Type B pancreatic cell (in vitro differentiated cells): Measurements from ENCODE around the gene TP53I3. TPM values are rescaled to one million over a fixed set of nuclear protein-coding genes. Genes with fewer than 3 reads are reported as not detected.

ENCODE experiments used
- DNase-seq: peaks from one replicate; pipeline ENCODE4 v3.0.0; 2021; ENCODE audit warnings: mixed read lengths; ENCODE audit not compliant: unreplicated experiment; ENCODE audit errors: extremely low spot score
- H3K27ac Mint-ChIP-seq: 2 replicates; pipeline ENCODE4 v1.8.0; 2021; ENCODE audit warnings: mild to moderate bottlenecking, mixed read lengths
- H3K27me3 Mint-ChIP-seq: 2 replicates; pipeline ENCODE4 v1.8.0; 2021; ENCODE audit warnings: mixed read lengths
- H3K36me3 Mint-ChIP-seq: 2 replicates; pipeline ENCODE4 v1.8.0; 2021; ENCODE audit warnings: mixed read lengths
- H3K4me1 Mint-ChIP-seq: one replicate; pipeline ENCODE4 v1.8.0; 2021; ENCODE audit warnings: mixed read lengths; ENCODE audit not compliant: unreplicated experiment
- H3K4me3 Mint-ChIP-seq: 2 replicates; pipeline ENCODE4 v1.8.0; 2021; ENCODE audit warnings: mild to moderate bottlenecking, mixed read lengths
- H3K9me3 Mint-ChIP-seq: 2 replicates; pipeline ENCODE4 v1.8.0; 2021; ENCODE audit warnings: mixed read lengths
- CTCF ChIP-seq: fragments of 200-600 bp; sonication (generic); conservative IDR thresholded peaks from 2 replicates; pipeline ENCODE4 v1.5.0; 2021; ENCODE audit warnings: antibody characterized with exemption, mild to moderate bottlenecking
- long read RNA-seq: library from polyadenylated mRNA; unstranded; transcript quantifications from one replicate; pipeline ENCODE4 v2.0.0, GENCODE V29; 2020
- total RNA-seq: library from RNA; stranded (reverse); gene quantifications from 2 replicates; pipeline ENCODE4 v1.2.1, GENCODE V29; 2021; ENCODE audit warnings: low replicate concordance

Gene TP53I3, protein sequence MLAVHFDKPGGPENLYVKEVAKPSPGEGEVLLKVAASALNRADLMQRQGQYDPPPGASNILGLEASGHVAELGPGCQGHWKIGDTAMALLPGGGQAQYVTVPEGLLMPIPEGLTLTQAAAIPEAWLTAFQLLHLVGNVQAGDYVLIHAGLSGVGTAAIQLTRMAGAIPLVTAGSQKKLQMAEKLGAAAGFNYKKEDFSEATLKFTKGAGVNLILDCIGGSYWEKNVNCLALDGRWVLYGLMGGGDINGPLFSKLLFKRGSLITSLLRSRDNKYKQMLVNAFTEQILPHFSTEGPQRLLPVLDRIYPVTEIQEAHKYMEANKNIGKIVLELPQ
- 63.4 and 74.0 TPM in 2 replicates for total RNA-seq
- long read RNA-seq, transcript TP53I3-201 (5 exons, 1,998 nt), result minor isoform, 29 of 124 reads
- long read RNA-seq, transcript TP53I3-202 (6 exons, 1,635 nt), result major isoform, 70 of 124 reads
- long read RNA-seq, partial matches to known transcripts, result 4 of 124 reads
- long read RNA-seq, other reads (novel, unspliced or antisense), result 18 of 124 reads

DNA sequence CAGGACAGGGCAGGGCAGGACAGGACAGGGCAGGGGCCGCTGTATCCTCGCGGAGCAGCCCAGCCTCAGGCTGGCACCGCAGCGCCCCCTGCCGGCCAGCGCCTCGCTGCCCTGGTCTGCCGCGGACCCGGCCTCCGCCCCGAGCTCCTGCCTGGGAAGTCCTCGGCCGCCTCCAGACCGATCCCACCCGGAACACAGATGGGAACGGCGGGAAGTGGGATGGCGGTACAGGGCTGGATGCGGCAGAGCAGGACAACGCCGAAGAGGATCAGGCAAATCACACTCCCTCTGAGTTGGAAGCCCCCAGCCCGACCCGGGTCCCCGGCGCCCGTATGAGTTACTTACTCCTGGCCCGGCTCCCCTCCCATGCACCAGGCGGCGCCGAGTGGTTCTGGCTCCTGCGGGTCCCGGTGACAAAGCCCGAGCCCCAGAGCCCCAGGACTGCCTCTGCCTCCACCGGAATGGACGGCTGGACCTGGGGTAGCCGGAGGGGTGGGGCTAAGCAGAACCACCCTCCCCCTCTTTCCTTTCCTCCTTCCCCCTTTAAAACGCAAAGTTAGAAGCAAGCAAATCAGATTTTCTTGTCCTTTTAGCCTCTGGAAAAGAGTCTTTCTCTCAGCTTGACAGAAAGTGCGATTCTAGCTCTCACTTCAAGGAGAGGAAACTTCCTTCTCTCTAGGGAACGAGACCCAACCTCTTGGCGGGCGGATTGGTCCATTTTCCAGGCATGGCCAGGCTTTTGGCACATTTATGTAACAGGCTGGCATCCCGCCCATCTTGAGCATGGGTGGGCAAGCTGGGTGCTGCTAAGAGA, at the start of gene TP53I3:
Gene TP53I3, minus strand, starts transcription at position 449 of the 814 bp plus-strand sequence. CDS start 508 bp downstream, outside the sequence.
- Mint-ChIP-seq H3K36me3 (peaks cover 17% of the 10 kb centered on the region), H3K4me3 (peak within 1 kb of the TSS; percentile 96), H3K27me3 (no peaks in the 10 kb centered on the region), H3K9me3 (no peaks in the 10 kb centered on the region), H3K27ac (peak within 1 kb of the TSS; percentile 98), H3K4me1 (peaks cover 16% of the 10 kb centered on the region)
- peak; percentile 98 for DNase-seq
- TF ChIP-seq CTCF, result peak; percentile 99

DNA sequence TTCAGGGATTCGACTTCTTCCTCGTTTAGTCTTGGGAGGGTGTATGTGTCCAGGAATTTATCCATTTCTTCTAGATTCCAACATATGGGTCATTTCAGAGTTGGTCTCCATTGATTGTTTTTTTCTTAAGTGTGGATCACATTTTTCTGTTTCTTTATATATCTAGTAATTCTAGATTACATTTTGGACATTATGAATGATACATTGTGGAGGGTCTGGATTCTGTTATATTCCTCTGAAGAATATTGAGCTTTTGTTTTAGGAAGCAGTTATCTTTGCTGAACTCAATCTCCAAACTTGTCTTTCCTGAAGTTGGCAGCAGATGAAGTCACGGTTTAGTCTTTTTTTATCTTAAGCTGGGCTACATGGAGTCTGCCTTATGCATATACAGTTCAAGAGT, 47.9 kb upstream of the TP53I3 start:
- Mint-ChIP-seq H3K4me1 (no peaks in the 10 kb centered on the region), H3K9me3 (peaks cover 5% of the 10 kb centered on the region), H3K4me3 (no peak overlapping the region), H3K27ac (peak overlapping the region; percentile 43), H3K27me3 (no peaks in the 10 kb centered on the region), H3K36me3 (peaks cover 13% of the 10 kb centered on the region)
- DNase-seq, result no peak
- TF ChIP-seq CTCF, result no peak

DNA sequence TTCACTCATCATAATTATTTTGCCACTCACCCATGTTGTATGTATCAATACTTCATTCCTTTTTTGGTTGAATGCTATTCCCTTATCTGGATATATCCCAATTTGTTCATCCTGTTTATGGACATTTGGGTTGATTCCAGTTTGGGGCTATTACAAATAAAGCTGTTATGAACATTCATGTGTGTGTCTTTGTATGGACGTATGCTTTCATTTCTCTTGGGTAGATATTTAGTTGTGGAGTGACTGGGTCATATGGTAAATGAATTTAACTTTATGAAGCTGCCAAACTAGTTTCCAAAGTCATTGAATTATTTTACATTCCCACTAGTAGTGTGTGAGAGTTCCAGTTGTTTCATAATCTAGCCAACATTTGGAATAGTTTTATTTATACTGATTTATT, 41.3 kb upstream of the TP53I3 start:
- peak overlapping the region; percentile 67 for H3K4me3 Mint-ChIP-seq
- peaks cover 15% of the 10 kb centered on the region for H3K4me1 Mint-ChIP-seq
- H3K36me3 Mint-ChIP-seq, result no peaks in the 10 kb centered on the region
- TF ChIP-seq CTCF, result no peak
- H3K27ac Mint-ChIP-seq, result peak overlapping the region; percentile 51
- H3K9me3 Mint-ChIP-seq, result no peaks in the 10 kb centered on the region
- no peak for DNase-seq
- H3K27me3 Mint-ChIP-seq, result no peaks in the 10 kb centered on the region

GRCh38 chr2:24123922-24124580, 39.4 kb upstream of the TP53I3 start:
- no peak for TF ChIP-seq CTCF
- peaks cover 17% of the 10 kb centered on the region for H3K4me1 Mint-ChIP-seq
- DNase-seq, result no peak
- no peaks in the 10 kb centered on the region for H3K36me3 Mint-ChIP-seq
- no peaks in the 10 kb centered on the region for H3K9me3 Mint-ChIP-seq
- peak overlapping the region; percentile 96 for H3K27ac Mint-ChIP-seq
- no peaks in the 10 kb centered on the region for H3K27me3 Mint-ChIP-seq
- H3K4me3 Mint-ChIP-seq, result peak overlapping the region; percentile 92

DNA sequence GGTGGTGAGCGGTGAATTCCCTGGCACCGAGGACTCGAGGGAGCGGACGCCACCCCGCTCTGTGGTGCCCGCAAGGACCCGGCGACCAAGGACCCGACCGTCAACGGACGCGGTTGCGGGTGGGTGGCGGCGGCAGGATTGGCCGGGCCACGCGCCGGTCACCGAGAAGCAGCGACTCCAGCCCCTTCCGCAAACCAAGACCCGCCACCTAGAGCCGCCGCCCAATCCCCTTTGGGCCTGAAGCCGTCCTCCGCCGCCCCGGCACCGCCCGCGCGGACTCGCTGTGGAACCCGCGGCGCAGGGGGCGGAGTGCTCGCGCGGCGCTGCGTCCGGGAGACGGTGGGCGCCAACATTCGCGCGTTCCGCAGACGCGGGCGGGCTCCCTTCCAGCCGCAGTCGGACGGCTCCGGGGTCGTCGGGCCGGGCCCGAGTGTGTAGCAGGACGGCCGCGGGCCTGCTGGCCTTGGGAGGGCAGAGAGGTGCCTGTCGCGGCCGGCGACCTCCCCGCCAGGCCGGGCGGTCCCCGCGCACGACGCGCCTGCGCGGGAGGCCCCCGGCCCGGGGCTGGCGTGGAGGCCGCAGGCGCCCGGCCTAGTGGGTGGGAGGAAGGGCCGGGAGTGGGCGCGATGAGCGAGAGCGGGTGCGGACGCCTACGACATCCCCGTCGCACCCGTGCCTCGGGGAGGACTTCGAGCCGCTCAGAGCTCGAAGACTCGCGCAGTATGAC, 38.7 kb upstream of the TP53I3 start, which contains the start of the genes FAM228B and PFN4:
Gene FAM228B, plus strand, starts transcription at position 275 of the 727 bp plus-strand sequence. CDS start 893 bp downstream, outside the sequence.
Gene PFN4, minus strand, starts transcription at position 140 of the 727 bp plus-strand sequence. CDS start 799 bp downstream, outside the sequence.
- peak; percentile 83 for DNase-seq
- peak within 1 kb of the TSS; percentile 92 for H3K4me3 Mint-ChIP-seq
- peaks cover 17% of the 10 kb centered on the region for H3K4me1 Mint-ChIP-seq
- H3K27ac Mint-ChIP-seq, result peak within 1 kb of the TSS; percentile 96
- no peaks in the 10 kb centered on the region for H3K9me3 Mint-ChIP-seq
- H3K36me3 Mint-ChIP-seq, result no peaks in the 10 kb centered on the region
- no peak for TF ChIP-seq CTCF
- H3K27me3 Mint-ChIP-seq, result no peaks in the 10 kb centered on the region
